ENCODE measurements around the gene CLDN8.

Gene CLDN8

GRCh38 chr21:30186242-30186641, 29.7 kb downstream of the CLDN8 start:
- no peak overlapping the region for H3K27ac ChIP-seq
- TF ChIP-seq ZFX (IDR thresholded peaks at IDR 0.05; ENCODE audit: borderline replicate concordance) (no peak), CTCF (IDR thresholded peaks at IDR 0.05) (no peak)

GRCh38 chr21:30168086-30168485, 47.8 kb downstream of the CLDN8 start:
- H3K27ac ChIP-seq = no peak overlapping the region
- TF ChIP-seq CTCF (IDR thresholded peaks at IDR 0.05) (no peak), ZFX (IDR thresholded peaks at IDR 0.05; ENCODE audit: borderline replicate concordance) (no peak)

GRCh38 chr21:30166705-30167104, 49.2 kb downstream of the CLDN8 start, which contains the start of gene CLDN17:
CLDN17 (minus strand) TSS chr21:30166805; CDS start chr21:30166617, 188 bp downstream.
- TF ChIP-seq CTCF (IDR thresholded peaks at IDR 0.05) (no peak), ZFX (IDR thresholded peaks at IDR 0.05; ENCODE audit: borderline replicate concordance) (no peak)
- no peak within 1 kb of the TSS for H3K27ac ChIP-seq

- H3K27ac ChIP-seq = no peak overlapping the region
- TF ChIP-seq CTCF (IDR thresholded peaks at IDR 0.05) = no peak
- no peak for TF ChIP-seq ZFX (IDR thresholded peaks at IDR 0.05; ENCODE audit: borderline replicate concordance)
Measured at GRCh38 chr21:30166171-30166570, 49.7 kb downstream of the CLDN8 start.

GRCh38 chr21:30164796-30165195, 51.1 kb downstream of the CLDN8 start:
- H3K27ac ChIP-seq = no peak overlapping the region
- TF ChIP-seq CTCF (IDR thresholded peaks at IDR 0.05) (no peak), ZFX (IDR thresholded peaks at IDR 0.05; ENCODE audit: borderline replicate concordance) (no peak)

Data from 22Rv1 (cell line).